ENCODE results near the gene OR11A1.

GRCh38 chr6:29442719-29443118 is 14.2 kb downstream of the OR11A1 start:
- TF ChIP-seq CTCF (IDR thresholded peaks at IDR 0.05) = no peak
- TF ChIP-seq EZH2 (IDR thresholded peaks at IDR 0.05; ENCODE audit: borderline replicate concordance, insufficient read depth, low read depth, low read length, poor library complexity, severe bottlenecking) = no peak
